Measurements from ENCODE around the gene PDAP1.

PDAP1 gene

DNA sequence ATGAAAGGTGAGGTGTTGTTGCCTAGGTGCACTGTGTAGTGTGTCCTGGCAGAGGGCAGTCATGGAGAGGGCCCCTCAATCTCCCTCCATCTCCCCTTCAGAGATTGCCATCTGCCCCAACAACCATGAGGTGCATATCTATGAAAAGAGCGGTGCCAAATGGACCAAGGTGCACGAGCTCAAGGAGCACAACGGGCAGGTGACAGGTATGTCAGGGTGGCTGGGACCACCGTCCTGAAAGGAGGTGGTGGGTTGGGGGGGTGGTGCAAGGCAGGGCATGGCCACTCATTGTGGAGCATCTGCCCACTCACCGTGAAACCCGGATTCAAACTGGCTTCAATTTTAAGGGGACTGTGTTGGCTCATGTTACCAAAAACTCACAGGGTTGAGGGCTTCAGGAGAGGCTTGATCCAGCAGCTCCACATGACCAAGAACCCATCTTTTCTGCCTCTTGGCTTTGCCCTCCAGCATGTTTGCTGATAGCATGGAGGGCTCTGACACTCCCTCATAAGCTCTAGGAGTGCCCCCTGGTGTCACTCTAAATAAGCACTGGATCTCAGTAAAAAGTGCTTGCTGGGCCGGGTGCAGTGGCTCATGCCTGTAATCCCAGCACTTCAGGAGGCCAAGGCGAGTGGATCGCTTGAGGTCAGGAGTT, 21.7 kb downstream of the PDAP1 start:
- TF ChIP-seq, protein P1, sequence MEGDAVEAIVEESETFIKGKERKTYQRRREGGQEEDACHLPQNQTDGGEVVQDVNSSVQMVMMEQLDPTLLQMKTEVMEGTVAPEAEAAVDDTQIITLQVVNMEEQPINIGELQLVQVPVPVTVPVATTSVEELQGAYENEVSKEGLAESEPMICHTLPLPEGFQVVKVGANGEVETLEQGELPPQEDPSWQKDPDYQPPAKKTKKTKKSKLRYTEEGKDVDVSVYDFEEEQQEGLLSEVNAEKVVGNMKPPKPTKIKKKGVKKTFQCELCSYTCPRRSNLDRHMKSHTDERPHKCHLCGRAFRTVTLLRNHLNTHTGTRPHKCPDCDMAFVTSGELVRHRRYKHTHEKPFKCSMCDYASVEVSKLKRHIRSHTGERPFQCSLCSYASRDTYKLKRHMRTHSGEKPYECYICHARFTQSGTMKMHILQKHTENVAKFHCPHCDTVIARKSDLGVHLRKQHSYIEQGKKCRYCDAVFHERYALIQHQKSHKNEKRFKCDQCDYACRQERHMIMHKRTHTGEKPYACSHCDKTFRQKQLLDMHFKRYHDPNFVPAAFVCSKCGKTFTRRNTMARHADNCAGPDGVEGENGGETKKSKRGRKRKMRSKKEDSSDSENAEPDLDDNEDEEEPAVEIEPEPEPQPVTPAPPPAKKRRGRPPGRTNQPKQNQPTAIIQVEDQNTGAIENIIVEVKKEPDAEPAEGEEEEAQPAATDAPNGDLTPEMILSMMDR (IDR thresholded peaks at IDR 0.05; ENCODE audit: extremely low read depth, insufficient read depth, missing control alignments): peak; percentile 55
- DNase-seq (ENCODE audit: low spot score): no peak
- in situ Hi-C loops (cut with MboI; ENCODE audit: low pct_unique_long_range_greater_than_20kb, low sequenced_read_pairs, unreplicated experiment): no loop called here

DNA sequence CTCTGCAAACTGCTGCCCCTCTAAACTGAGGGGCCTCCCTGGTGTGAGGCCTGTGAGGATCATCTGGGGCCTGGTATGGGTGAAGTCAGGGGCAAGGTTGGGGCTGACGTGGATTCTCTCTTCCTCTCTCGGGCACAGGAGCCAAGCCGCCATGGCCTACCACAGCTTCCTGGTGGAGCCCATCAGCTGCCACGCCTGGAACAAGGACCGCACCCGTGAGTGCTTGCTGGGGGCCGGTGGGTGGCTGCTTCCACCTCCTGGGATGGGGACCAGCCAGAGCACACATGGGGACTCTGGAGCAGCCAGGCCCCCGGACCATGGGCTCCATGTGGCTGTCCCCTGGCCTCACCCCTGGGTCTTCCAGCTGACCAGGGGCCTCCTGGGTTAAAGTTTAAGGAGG, 22.8 kb downstream of the PDAP1 start:
- in situ Hi-C loops (cut with MboI; ENCODE audit: low pct_unique_long_range_greater_than_20kb, low sequenced_read_pairs, unreplicated experiment): no loop called here
- TF ChIP-seq, protein P1 (IDR thresholded peaks at IDR 0.05; ENCODE audit: extremely low read depth, insufficient read depth, missing control alignments): no peak
- DNase-seq (ENCODE audit: low spot score): no peak

DNA sequence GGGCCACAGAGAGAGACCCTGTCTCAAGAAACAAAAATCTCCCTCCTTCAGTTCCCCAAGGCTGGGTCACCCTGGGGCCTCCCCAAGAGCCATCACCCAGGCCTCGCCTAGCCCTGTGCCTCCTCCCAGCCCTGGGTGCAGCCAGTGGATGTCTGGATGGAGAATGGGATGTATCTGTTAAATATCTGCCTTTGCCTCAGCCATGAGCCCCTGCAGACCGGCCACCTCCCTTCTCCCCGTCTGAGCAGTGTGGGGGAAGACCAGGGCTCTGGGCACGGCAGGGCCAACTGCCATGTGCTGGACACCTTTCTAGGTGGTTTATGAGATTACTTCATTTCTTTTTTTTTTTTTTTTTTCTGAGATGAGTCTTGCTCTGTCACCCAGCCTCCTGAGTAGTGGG, 23.9 kb downstream of the PDAP1 start:
- no peak for DNase-seq (ENCODE audit: low spot score)
- in situ Hi-C loops (cut with MboI; ENCODE audit: low pct_unique_long_range_greater_than_20kb, low sequenced_read_pairs, unreplicated experiment): no loop called here
- TF ChIP-seq, protein P1 (IDR thresholded peaks at IDR 0.05; ENCODE audit: extremely low read depth, insufficient read depth, missing control alignments): no peak

DNA sequence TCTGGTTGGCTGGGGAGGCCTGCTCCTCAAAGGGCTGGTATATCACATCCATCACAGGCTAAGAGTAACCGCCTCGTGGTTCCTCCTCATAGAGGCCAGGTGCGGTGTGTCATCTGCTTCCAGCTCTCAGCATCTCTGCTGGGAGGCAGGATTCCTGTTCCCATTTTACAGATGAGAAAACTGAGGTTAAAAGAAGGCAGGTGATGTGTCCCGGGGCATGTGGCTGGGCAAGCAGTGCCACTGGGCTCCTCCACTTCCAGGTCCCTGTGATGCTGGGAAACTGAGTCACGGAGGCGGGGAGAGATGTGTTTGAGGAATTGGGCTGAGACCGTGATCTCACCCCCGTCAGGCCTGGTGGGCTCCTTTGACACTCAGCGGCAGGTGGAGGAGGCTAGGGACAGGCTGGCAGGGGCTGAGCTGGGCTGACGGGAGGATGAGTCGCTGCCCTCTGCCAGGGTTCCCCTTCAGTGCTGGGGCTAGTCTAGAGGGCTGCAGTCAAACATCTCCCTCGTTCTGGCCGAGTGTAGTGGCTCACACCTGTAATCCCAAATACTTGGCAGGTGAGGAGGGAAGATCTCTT, 24.5 kb downstream of the PDAP1 start:
- TF ChIP-seq, protein P1 (IDR thresholded peaks at IDR 0.05; ENCODE audit: extremely low read depth, insufficient read depth, missing control alignments): no peak
- in situ Hi-C loops (cut with MboI; ENCODE audit: low pct_unique_long_range_greater_than_20kb, low sequenced_read_pairs, unreplicated experiment): no loop called here
- DNase-seq (ENCODE audit: low spot score): no peak

DNA sequence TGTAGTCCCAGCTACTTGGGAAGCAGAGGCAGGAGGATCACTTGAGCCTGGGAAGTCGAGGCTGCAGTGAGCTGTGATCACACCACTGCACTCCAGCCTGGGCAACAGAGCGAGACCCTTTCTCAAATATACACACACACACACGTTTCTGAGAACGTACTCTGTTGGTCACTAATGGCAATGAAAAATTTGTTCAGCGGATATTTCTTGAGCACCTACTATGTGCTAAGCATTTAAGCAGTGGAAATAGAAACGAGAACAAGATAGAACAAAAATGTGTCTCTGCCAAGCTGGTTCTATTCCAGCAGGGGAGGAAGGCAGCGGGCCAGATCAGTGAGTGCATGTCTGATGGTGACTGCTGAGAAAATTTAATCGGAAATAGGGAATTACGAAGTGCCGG, 25.2 kb downstream of the PDAP1 start:
- in situ Hi-C loops (cut with MboI; ENCODE audit: low pct_unique_long_range_greater_than_20kb, low sequenced_read_pairs, unreplicated experiment): no loop called here
- DNase-seq (ENCODE audit: low spot score): no peak
- TF ChIP-seq, protein P1 (IDR thresholded peaks at IDR 0.05; ENCODE audit: extremely low read depth, insufficient read depth, missing control alignments): no peak

DNA sequence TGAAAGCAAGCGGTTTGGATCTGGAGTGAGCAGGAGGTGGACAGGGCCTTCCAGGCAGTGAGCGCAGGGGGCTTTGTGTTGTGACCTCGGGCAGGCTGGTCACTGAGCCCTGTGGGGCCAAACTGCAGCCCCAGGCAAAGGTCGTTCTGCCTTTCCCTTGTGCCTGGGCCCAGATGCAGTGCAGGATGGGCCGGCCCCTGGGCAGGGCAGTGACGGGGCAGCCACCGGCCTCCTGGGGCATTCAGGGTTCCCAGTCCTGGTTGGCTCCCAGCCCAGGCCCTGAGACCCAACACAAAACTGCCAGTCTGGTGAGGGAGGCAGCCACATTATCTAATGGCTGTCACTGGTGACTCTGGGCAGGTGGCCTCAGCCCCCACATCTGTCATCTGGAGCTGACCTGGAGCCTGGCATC, 26.7 kb downstream of the PDAP1 start:
- no peak for DNase-seq (ENCODE audit: low spot score)
- TF ChIP-seq, protein P1 (IDR thresholded peaks at IDR 0.05; ENCODE audit: extremely low read depth, insufficient read depth, missing control alignments): no peak
- in situ Hi-C loops (cut with MboI; ENCODE audit: low pct_unique_long_range_greater_than_20kb, low sequenced_read_pairs, unreplicated experiment): no loop called here
